GM12878 (cell line): ENCODE data around the gene SKA1. TPM values are rescaled to one million over a fixed set of nuclear protein-coding genes. Genes with fewer than 3 reads are reported as not detected.

ENCODE experiments used
- ATAC-seq: fragments of 200-7000 bp; cut with Tn5 transposase; 3 replicates; pipeline ENCODE4 v1.9.1; 2020; ENCODE audit warnings: mild to moderate bottlenecking, moderate library complexity
- BruUV-seq: library from RNA; stranded (reverse); fragments of 400-500 nt; replicated peaks from 2 replicates; lab custom pipeline; 2021; lab: Mats Ljungman, UMichigan
- CTCF ChIA-PET: fragments of 300-600 bp; sonication (Branson Sonifier 250); formaldehyde crosslinking; extraction: SDS; loops from one replicate; lab custom pipeline; 2021; ENCODE audit warnings: inconsistent platforms; lab: Yijun Ruan, JAX
- POLR2A ChIA-PET: fragments of 350-600 bp; formaldehyde crosslinking; extraction: SDS; loops from one replicate; lab custom pipeline; 2021; ENCODE audit warnings: inconsistent platforms; lab: Charles Lee
- RAD21 ChIA-PET: fragments of 300-600 bp; sonication (Branson Sonifier 250); formaldehyde crosslinking; loops from one replicate; lab custom pipeline; 2023; ENCODE audit warnings: antibody characterized with exemption; ENCODE audit not compliant: unreplicated experiment; lab: Charles Lee
- SMC1A ChIA-PET: fragments of 300-600 bp; sonication (Branson Sonifier 250); formaldehyde crosslinking; loops from one replicate; lab custom pipeline; 2023; ENCODE audit not compliant: unreplicated experiment, uncharacterized antibody; lab: Charles Lee
- DNase-seq: peaks from one replicate; pipeline ENCODE4 v3.0.0-alpha.2; 2011; ENCODE audit warnings: low read depth, low spot score
- FAIRE-seq: peaks from 3 replicates; lab custom pipeline; 2011; peaks lifted over from hg19 to GRCh38; lab: Jason Lieb, UNC
- H2AFZ ChIP-seq: 2 replicates; pipeline ENCODE4 v1.6.0; 2011; ENCODE audit warnings: low read depth, low read length, control low read depth; ENCODE audit not compliant: control insufficient read depth
- H3K27ac ChIP-seq: 2 replicates; pipeline ENCODE4 v1.5.1; 2011; ENCODE audit warnings: control low read depth; ENCODE audit not compliant: control insufficient read depth, insufficient read depth
- H3K27me3 ChIP-seq, 2 experiments: replicated peaks in 1 of 2; 2 replicates each; pipeline versions ENCODE4 v1.6.0 to v1.6.1; 2011; ENCODE audit warnings: low read length in 1 of 2; ENCODE audit not compliant: control insufficient read depth in 2 of 2, insufficient read depth in 2 of 2
- H3K36me3 ChIP-seq, 2 experiments: 2 replicates each; pipeline ENCODE4 v1.5.1; 2011; ENCODE audit warnings: low read length in 1 of 2; ENCODE audit not compliant: control insufficient read depth in 2 of 2, insufficient read depth in 2 of 2
- H3K4me1 ChIP-seq: 2 replicates; pipeline ENCODE4 v1.6.1; 2011; ENCODE audit warnings: mild to moderate bottlenecking, low read length, moderate library complexity, mixed read lengths; ENCODE audit not compliant: control insufficient read depth, insufficient read depth
- H3K4me2 ChIP-seq: 2 replicates; pipeline ENCODE4 v1.6.0; 2011; ENCODE audit warnings: control low read depth; ENCODE audit not compliant: control insufficient read depth, insufficient read depth
- H3K4me3 ChIP-seq: fragments of 200-600 bp; sonication (generic); 2 replicates; pipeline ENCODE4 v1.5.1; 2016
- H3K79me2 ChIP-seq: 2 replicates; pipeline ENCODE4 v1.6.0; 2011; ENCODE audit warnings: low read length; ENCODE audit not compliant: control insufficient read depth, insufficient read depth
- H3K9ac ChIP-seq: 2 replicates; pipeline ENCODE4 v1.8.0; 2011; ENCODE audit warnings: low read length, control low read depth, mixed read lengths; ENCODE audit not compliant: control insufficient read depth, insufficient read depth
- H3K9me3 ChIP-seq: replicated peaks from 3 replicates; pipeline ENCODE4 v1.5.1; 2011; ENCODE audit warnings: mild to moderate bottlenecking, low read length; ENCODE audit not compliant: control insufficient read depth, insufficient read depth
- H4K20me1 ChIP-seq: 2 replicates; pipeline ENCODE4 v1.6.0; 2011; ENCODE audit not compliant: control insufficient read depth, insufficient read depth
- CEBPZ ChIP-seq: fragments of 150-350 bp; IDR thresholded peaks from 2 replicates; pipeline ENCODE4 v1.6.1; 2016; ENCODE audit warnings: low read depth, low read length
- CHD4 ChIP-seq: fragments of 200-600 bp; sonication (generic); IDR thresholded peaks from 2 replicates; pipeline ENCODE4 v1.6.1; 2016; ENCODE audit warnings: mild to moderate bottlenecking
- FOXM1 ChIP-seq: IDR thresholded peaks from 2 replicates; pipeline ENCODE4 v1.6.1; 2012; ENCODE audit warnings: low read depth, mild to moderate bottlenecking, inconsistent platforms, low read length, moderate library complexity
- NBN ChIP-seq: fragments of 450-650 bp; IDR thresholded peaks from 2 replicates; pipeline ENCODE4 v1.6.1; 2016
- PAX5 ChIP-seq: IDR thresholded peaks from 2 replicates; pipeline ENCODE4 v1.6.1; 2011; ENCODE audit warnings: low read depth, low read length, borderline replicate concordance
- POU2F2 ChIP-seq: IDR thresholded peaks from 3 replicates; pipeline ENCODE4 v1.6.1; 2011; ENCODE audit warnings: low read depth, mild to moderate bottlenecking, low read length, borderline replicate concordance
- RCOR1 ChIP-seq: conservative IDR thresholded peaks from 2 replicates; pipeline ENCODE4 v1.6.1; 2012; ENCODE audit warnings: low read depth, low read length, improper control_type of control experiment
- RELA ChIP-seq: fragments of 450-650 bp; IDR thresholded peaks from 2 replicates; pipeline ENCODE4 v1.8.0; 2014; ENCODE audit warnings: borderline replicate concordance; ENCODE audit not compliant: partially characterized antibody
- TCF7 ChIP-seq: IDR thresholded peaks from 2 replicates; pipeline ENCODE4 v1.6.1; 2014; ENCODE audit warnings: antibody characterized with exemption, borderline replicate concordance
- ZBTB11 ChIP-seq: fragments of 450-650 bp; formaldehyde crosslinking; IDR thresholded peaks from 2 replicates; pipeline ENCODE4 v1.5.0; 2022; ENCODE audit warnings: mild to moderate bottlenecking, missing genetic modification characterization
- ZNF24 ChIP-seq: fragments of 450-650 bp; IDR thresholded peaks from 2 replicates; pipeline ENCODE4 v1.6.1; 2017; ENCODE audit warnings: antibody characterized with exemption, mild to moderate bottlenecking
- WGBS: methylation state at CpG from one replicate; pipeline ENCODE4 v1.1.6; 2016; ENCODE audit warnings: low lambda C conversion rate; ENCODE audit not compliant: insufficient replicate concordance, insufficient coverage; ENCODE audit errors: missing lambda C conversion rate; 5-methylcytosine and 5-hydroxymethylcytosine counted together
- in situ Hi-C: fragments of 300-500 bp; cut with MboI; formaldehyde crosslinking; loops from 9 replicates; pipeline ENCODE4 v1.14.3; 2018; ENCODE audit warnings: mixed read lengths
- intact Hi-C: fragments of 100-400 bp; cut with micrococcal nuclease; formaldehyde crosslinking; loops from one replicate; pipeline ENCODE4 v1.14.2; 2022; ENCODE audit not compliant: unreplicated experiment
- polyA plus RNA-seq, 11 experiments: library from polyadenylated mRNA; depleted of rRNA in 4 of 11; unstranded in 6 of 11; stranded (reverse) in 5 of 11; fragments of >200 nt; fragmentation: Nextera tagmentation in 4 of 11; fragmentation: Illumina TruSeq in 1 of 11; extraction: Ambion mirVana in 4 of 11; extraction: Trizol in 1 of 11; gene quantifications; 1 replicate in 1 of 11; 2 replicates in 10 of 11; pipeline versions ENCODE4 v1.2.1 to v1.2.3, GENCODE V29; 2011 to 2016; ENCODE audit warnings: inconsistent platforms in 2 of 11, missing spikeins in 2 of 11, low read depth in 1 of 11
- total RNA-seq, 4 experiments: library from RNA; depleted of rRNA in 3 of 4; stranded (reverse); fragments of >200 nt in 3 of 4; fragmentation: Illumina TruSeq in 1 of 4; extraction: Trizol in 1 of 4; gene quantifications; 2 replicates each; pipeline versions ENCODE4 v1.2.1 to v1.2.3, GENCODE V29; 2013 to 2021

Gene SKA1
- total and polyA plus RNA-seq, 10 of the 15 experiments (the other 5 are each of a cell fraction or from before 2014, with no cell fraction given): 16.4 to 36.7 (median 31.1) TPM

GRCh38 chr18:50418650-50419049, 43.8 kb downstream of the SKA1 start:
- ChIA-PET POLR2A (interaction anchor here (0.8 kb wide), 1 partner anchor 465 kb away, joined by 3 read pairs; no protein-coding TSS in a partner anchor), CTCF (no interaction called here), SMC1A (interaction anchor here (0.6 to 1.1 kb wide), 3 partner anchors 10 to 38 kb away, joined by 3 to 4 read pairs (median 3); no protein-coding TSS in a partner anchor), RAD21 (no interaction called here)
- intact Hi-C loops: no loop called here
- Histone ChIP-seq H3K9me3 (no peaks in the 10 kb centered on the region), H3K9ac (no peak overlapping the region), H2AFZ (no peak overlapping the region), H4K20me1 (no peaks in the 10 kb centered on the region), H3K36me3 (no peaks in the 10 kb centered on the region), H3K4me3 (no peak overlapping the region), H3K27ac (no peak overlapping the region), H3K27me3 (no peaks in the 10 kb centered on the region; a peak in 1 of 4 replicates), H3K4me1 (no peaks in the 10 kb centered on the region), H3K79me2 (no peaks in the 10 kb centered on the region), H3K4me2 (no peak overlapping the region)
- in situ Hi-C loops: no loop called here
- TF ChIP-seq PAX5 (no peak), RCOR1 (no peak), ZNF24 (no peak), NBN (no peak), RELA (no peak), TCF7 (no peak), CHD4 (no peak), FOXM1 (no peak), ZBTB11 (CRISPR knock-in tag) (no peak), POU2F2 (no peak), CEBPZ (no peak)
- FAIRE-seq: no peak
- WGBS: 0% methylated on average over 2 of the region's 2 CpGs
- no peak for DNase-seq
- BruUV-seq: no TSS peak
- no peak for ATAC-seq
